HG03045 (cell line): ENCODE measurements around the gene BCAP31.
"Not testable (repeated sequence)": the region's sequence is repeated elsewhere in the genome, so short reads cannot be mapped to it uniquely, and the experiment has no call there.

Experiments used
- ATAC-seq: cut with Tn5 transposase; IDR thresholded peaks from one replicate; pipeline ENCODE4 v1.9.1; 2021; ENCODE audit warnings: mild to moderate bottlenecking, moderate library complexity; ENCODE audit not compliant: unreplicated experiment

BCAP31 gene

DNA sequence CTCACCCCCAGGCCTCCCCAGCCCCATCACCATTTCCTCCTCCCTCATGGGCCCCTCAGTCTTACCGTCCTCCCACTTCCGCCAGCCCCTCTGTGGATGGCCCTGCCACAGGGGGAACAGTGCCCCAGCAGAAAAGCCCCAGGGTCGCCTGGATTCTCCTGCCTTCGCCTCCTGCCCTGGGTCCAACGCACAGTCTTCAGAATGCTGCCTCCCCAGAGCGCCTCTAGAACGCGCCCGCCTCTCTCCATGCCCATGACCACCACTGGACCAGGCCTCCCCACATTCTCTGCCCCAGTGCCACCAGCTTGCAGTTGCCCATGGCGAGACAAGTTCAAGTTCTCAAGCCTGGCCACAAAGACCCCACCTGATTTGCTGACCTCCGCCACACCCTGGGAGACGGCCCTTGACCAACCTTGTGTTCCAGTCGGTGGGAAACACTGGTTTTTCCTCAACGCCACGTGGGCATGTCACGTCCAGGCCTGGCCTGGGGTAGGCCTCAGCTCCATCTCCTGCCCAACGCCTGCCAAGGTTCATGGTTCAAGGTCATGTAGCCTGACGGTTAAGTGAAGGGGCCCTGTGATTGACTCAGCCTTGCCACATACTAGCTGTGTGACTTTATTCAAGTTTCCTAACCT is 39.2 kb upstream of the BCAP31 start:
- no peak for ATAC-seq

DNA sequence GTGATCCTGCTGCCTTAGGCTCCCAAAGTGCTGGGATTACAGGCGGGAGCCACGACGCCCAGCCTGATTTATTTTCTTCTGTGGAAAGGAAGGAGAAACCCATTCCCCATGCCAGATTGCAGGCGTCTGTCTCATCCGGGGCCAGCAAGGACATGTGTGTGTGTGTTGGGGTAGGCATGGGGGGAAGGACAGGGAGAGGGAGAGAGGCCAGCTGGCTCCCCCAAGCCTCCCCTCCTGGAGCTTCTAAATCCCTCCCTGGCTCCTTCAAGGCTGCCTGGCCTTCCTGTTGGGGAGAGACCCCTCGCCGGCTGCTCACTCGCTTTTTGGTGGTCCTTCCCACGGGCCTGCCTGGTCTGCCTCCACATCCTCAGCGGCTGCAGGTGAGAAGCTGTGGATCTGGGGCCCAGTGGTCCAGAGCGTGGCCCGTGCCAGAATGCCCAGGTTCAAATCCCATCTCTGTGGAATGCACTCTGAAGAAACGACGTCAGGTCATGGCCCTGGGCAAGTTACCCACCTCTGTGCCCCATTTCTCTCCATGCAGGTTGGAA is 38.5 kb upstream of the BCAP31 start:
- ATAC-seq: no peak

GRCh38 chrX:153761863-153762262 is 37.7 kb upstream of the BCAP31 start:
- ATAC-seq: no peak

- ATAC-seq: no peak
Measured at GRCh38 chrX:153755136-153755535, 30.9 kb upstream of the BCAP31 start.

GRCh38 chrX:153750127-153750774 is 26.1 kb upstream of the BCAP31 start:
- ATAC-seq: no peak

DNA sequence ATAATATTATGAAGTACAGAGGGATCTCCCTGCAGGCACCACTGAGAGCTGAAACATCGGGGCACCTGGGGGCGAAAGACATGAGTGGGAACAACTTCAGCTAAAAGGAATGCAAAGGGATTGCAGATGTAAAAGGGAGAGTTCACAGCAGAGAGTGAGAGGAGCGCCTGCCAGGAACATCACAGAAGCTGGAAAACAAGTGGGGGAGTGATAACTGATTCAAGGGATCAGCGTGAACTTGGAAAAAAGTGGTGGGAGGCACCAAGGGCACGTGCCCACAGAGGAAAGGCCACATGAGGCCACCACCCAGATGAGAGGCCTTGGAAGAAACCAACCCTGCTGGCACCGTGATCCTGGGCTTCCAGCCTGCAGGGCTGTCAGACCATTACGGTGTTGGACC is 24.8 kb upstream of the BCAP31 start:
- not testable (repeated sequence) for ATAC-seq

DNA sequence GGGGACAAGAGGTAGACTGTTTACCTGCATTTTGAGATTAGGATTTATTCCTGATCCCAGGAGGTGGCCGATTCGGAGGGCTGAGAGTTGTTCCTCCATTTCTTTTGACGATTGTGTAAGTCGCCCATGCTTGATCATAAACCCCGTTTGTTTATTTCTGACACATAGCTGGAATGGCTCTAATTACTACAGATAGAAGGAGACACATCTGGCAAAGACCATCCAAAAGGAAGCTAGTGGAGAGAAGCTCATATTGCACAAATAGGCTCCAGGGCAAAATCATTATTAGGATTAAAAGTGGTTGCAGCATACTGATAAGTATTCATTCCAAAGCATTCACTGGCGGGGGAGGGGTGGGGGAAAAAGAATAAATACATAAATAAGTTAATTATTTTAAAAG is 22.8 kb upstream of the BCAP31 start:
- ATAC-seq: not testable (repeated sequence)

DNA sequence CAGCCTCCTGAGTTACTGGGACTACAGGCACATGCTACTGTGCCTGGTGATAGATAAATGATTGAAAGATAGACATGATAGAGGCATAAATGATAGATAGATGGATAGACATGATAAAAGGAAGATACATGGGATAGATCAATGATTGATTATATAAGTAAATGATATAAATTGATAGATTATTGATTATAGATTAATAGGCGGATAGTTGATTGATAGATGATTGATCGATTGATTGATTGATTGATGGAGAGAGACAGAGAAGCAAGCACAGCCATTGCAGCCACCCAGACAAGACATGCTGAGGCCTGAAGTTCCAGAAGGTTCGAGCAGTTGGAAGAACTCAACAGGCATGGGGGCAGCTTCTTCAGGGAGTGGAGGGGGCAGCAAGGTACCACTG is 22.2 kb upstream of the BCAP31 start:
- no peak for ATAC-seq

DNA sequence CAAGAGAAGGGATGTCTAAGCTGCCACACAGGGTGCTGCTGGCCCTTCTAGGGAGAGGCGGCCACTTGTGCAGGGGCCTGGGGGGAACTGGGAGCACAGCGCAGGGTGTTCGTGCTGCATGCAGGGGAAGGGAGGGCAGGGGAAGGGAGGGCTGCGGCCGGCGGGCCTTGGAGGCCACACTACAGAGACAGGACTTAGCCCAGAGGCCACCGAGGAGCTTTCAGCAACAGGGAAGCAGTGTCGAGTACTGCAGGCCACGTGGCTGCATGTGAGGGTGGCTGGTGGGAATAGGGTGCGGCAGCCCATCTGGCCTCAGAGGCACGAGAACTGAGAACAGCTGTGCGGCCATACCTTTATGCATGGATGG is 20.9 kb upstream of the BCAP31 start:
- not testable (repeated sequence) for ATAC-seq

- no peak for ATAC-seq
Measured at GRCh38 chrX:153744210-153745066, 20.3 kb upstream of the BCAP31 start.

GRCh38 chrX:153743468-153744209 is 19.5 kb upstream of the BCAP31 start:
- ATAC-seq: not testable (repeated sequence)

GRCh38 chrX:153742796-153743467 is 18.7 kb upstream of the BCAP31 start:
- ATAC-seq: not testable (repeated sequence)

- ATAC-seq: not testable (repeated sequence)
Measured at GRCh38 chrX:153742111-153742510, 17.9 kb upstream of the BCAP31 start.

GRCh38 chrX:153741446-153741845 is 17.3 kb upstream of the BCAP31 start:
- no peak for ATAC-seq

- no peak for ATAC-seq
Measured at GRCh38 chrX:153740631-153741222, 16.5 kb upstream of the BCAP31 start.

DNA sequence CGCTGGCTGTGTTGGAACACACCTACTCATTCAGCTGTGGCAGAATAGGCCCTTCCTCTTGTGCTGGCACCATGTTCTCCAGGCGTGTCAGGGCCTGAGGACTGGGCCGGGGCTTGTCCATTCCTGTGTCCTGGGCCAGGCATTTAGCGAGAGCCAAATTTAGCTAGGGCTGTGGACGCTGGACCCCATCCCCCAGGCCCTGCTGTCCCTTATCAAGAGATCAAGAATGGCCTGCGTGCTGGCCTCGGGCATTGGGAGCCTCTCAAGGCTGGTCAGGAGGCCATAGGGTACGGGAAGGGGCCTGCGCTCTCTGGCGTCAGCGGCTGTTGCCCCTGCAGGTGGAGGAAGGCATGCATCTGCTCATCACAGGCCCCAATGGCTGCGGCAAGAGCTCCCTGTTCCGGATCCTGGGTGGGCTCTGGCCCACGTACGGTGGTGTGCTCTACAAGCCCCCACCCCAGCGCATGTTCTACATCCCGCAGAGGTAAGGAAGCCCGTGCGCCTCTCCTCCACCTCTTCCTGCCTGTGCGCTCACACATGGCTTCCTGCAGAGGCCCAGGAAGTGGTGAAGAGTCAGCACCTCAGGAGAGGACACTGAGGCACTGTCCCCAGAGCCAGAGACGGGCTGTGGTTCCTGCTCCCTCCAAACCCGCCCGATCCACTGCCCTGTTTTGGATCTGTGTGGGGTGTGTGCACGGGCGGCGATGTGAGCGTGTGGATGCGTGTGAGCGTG is 15.7 kb upstream of the BCAP31 start:
- no peak for ATAC-seq

- no peak for ATAC-seq
Measured at GRCh38 chrX:153738056-153738605, 13.9 kb upstream of the BCAP31 start.

DNA sequence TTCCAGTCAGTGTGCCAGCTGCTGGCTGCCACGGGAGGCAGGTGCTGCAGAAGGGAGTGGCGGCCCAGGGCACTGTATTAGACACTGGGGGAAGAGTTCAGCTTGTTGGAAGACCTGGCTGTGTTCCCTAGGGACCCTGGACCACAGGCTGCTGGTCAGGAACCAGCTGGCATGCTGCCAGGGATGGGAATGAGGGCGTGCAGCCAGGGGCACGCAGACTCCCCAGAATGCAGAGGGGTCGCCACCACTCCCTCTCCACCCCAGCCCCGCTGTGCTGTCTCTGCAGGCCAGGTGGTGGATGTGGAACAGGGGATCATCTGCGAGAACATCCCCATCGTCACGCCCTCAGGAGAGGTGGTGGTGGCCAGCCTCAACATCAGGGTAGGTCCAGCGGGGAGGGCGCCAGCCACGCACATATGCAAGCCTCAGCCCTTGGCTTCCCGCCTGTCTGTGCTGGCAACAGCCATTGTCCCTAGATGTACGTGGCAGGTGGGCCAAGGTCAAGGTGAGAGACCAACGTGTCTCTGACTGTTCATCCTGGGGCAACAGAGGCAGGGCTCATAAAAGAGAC is 12.8 kb upstream of the BCAP31 start:
- no peak for ATAC-seq
